ENCODE data around the gene LRRC8C.

LRRC8C gene

GRCh38 chr1:89692601-89693521, 59.9 kb downstream of the LRRC8C start:
- DNase-seq (no peak), ATAC-seq (ENCODE audit: insufficient read depth, low read depth) (peak; percentile 29; the same call in 1 of the 3 replicates)
- Histone ChIP-seq H2AFZ (ENCODE audit: low read depth, low read length) (no peak overlapping the region), H3K27ac (ENCODE audit: low read length) (peak overlapping the region; percentile 28), H3K79me2 (ENCODE audit: insufficient read depth, low read length) (no peaks in the 10 kb centered on the region), H3K9me3 (ENCODE audit: insufficient read depth, low read length, severe bottlenecking) (no peaks in the 10 kb centered on the region), H3K4me2 (ENCODE audit: insufficient read depth, low read length) (no peak overlapping the region), H4K20me1 (ENCODE audit: insufficient read depth, low read length) (no peaks in the 10 kb centered on the region), H3K4me1 (ENCODE audit: insufficient read depth, low read length) (peaks cover 33% of the 10 kb centered on the region), H3K9ac (ENCODE audit: low read depth, low read length) (no peak overlapping the region), H3K27me3 (ENCODE audit: insufficient read depth, low read length, poor library complexity) (no peaks in the 10 kb centered on the region), H3K36me3 (ENCODE audit: insufficient read depth, low read length) (peaks cover 13% of the 10 kb centered on the region), H3K4me3 (ENCODE audit: low read depth in 1 of 2, low read length in 2 of 2) (no peak overlapping the region)
- no peak for TF ChIP-seq EZH2 (IDR thresholded peaks at IDR 0.05; ENCODE audit: borderline replicate concordance, low read depth, low read length, severe bottlenecking)
- TF ChIP-seq CTCF (IDR thresholded peaks at IDR 0.05; ENCODE audit: borderline replicate concordance, extremely low read depth, low read length, poor library complexity, severe bottlenecking), result no peak

- Histone ChIP-seq H3K36me3 (ENCODE audit: insufficient read depth, low read length) (peaks cover 3% of the 10 kb centered on the region; the same call in 1 of the 2 replicates), H3K9ac (ENCODE audit: low read depth, low read length) (no peak overlapping the region), H3K4me2 (ENCODE audit: insufficient read depth, low read length) (no peak overlapping the region), H3K27ac (ENCODE audit: low read length) (no peak overlapping the region), H2AFZ (ENCODE audit: low read depth, low read length) (no peak overlapping the region), H3K79me2 (ENCODE audit: insufficient read depth, low read length) (no peaks in the 10 kb centered on the region), H4K20me1 (ENCODE audit: insufficient read depth, low read length) (no peaks in the 10 kb centered on the region), H3K4me3 (ENCODE audit: low read depth in 1 of 2, low read length in 2 of 2) (no peak overlapping the region), H3K27me3 (ENCODE audit: insufficient read depth, low read length, poor library complexity) (no peaks in the 10 kb centered on the region), H3K4me1 (ENCODE audit: insufficient read depth, low read length) (peaks cover 62% of the 10 kb centered on the region), H3K9me3 (ENCODE audit: insufficient read depth, low read length, severe bottlenecking) (no peaks in the 10 kb centered on the region)
- no peak for DNase-seq
- TF ChIP-seq CTCF (IDR thresholded peaks at IDR 0.05; ENCODE audit: borderline replicate concordance, extremely low read depth, low read length, poor library complexity, severe bottlenecking) (no peak), EZH2 (IDR thresholded peaks at IDR 0.05; ENCODE audit: borderline replicate concordance, low read depth, low read length, severe bottlenecking) (no peak)
- no peak for ATAC-seq (ENCODE audit: insufficient read depth, low read depth)
Observed at GRCh38 chr1:89695847-89696246, 62.9 kb downstream of the LRRC8C start.

GRCh38 chr1:89697383-89697782, 64.5 kb downstream of the LRRC8C start:
- H3K4me1 ChIP-seq (ENCODE audit: insufficient read depth, low read length), result peaks cover 74% of the 10 kb centered on the region

More at GRCh38 chr1:89697383-89697782, 64.5 kb downstream of the LRRC8C start:
- H3K9me3 ChIP-seq (ENCODE audit: insufficient read depth, low read length, severe bottlenecking), result no peaks in the 10 kb centered on the region
- H3K27me3 ChIP-seq (ENCODE audit: insufficient read depth, low read length, poor library complexity), result no peaks in the 10 kb centered on the region
- H2AFZ ChIP-seq (ENCODE audit: low read depth, low read length), result no peak overlapping the region
- H3K79me2 ChIP-seq (ENCODE audit: insufficient read depth, low read length), result no peaks in the 10 kb centered on the region
- H3K27ac ChIP-seq (ENCODE audit: low read length), result no peak overlapping the region
- no peaks in the 10 kb centered on the region for H4K20me1 ChIP-seq (ENCODE audit: insufficient read depth, low read length)
- DNase-seq (no peak), ATAC-seq (ENCODE audit: insufficient read depth, low read depth) (no peak)
- TF ChIP-seq EZH2 (IDR thresholded peaks at IDR 0.05; ENCODE audit: borderline replicate concordance, low read depth, low read length, severe bottlenecking) (no peak), CTCF (IDR thresholded peaks at IDR 0.05; ENCODE audit: borderline replicate concordance, extremely low read depth, low read length, poor library complexity, severe bottlenecking) (no peak)
- H3K36me3 ChIP-seq (ENCODE audit: insufficient read depth, low read length), result peaks cover 3% of the 10 kb centered on the region; the same call in 1 of the 2 replicates
- H3K4me2 ChIP-seq (ENCODE audit: insufficient read depth, low read length), result no peak overlapping the region
- no peak overlapping the region for H3K4me3 ChIP-seq (ENCODE audit: low read depth in 1 of 2, low read length in 2 of 2)
- no peak overlapping the region for H3K9ac ChIP-seq (ENCODE audit: low read depth, low read length)
